ENCODE data around the gene TDRD9. TPM values are rescaled to one million over a fixed set of nuclear protein-coding genes. Genes with fewer than 3 reads are reported as not detected.

TDRD9 gene
- total and polyA plus RNA-seq, 2 of the 4 experiments (the other 2 are of a cell fraction), result 0.07 to 0.18 TPM

DNA sequence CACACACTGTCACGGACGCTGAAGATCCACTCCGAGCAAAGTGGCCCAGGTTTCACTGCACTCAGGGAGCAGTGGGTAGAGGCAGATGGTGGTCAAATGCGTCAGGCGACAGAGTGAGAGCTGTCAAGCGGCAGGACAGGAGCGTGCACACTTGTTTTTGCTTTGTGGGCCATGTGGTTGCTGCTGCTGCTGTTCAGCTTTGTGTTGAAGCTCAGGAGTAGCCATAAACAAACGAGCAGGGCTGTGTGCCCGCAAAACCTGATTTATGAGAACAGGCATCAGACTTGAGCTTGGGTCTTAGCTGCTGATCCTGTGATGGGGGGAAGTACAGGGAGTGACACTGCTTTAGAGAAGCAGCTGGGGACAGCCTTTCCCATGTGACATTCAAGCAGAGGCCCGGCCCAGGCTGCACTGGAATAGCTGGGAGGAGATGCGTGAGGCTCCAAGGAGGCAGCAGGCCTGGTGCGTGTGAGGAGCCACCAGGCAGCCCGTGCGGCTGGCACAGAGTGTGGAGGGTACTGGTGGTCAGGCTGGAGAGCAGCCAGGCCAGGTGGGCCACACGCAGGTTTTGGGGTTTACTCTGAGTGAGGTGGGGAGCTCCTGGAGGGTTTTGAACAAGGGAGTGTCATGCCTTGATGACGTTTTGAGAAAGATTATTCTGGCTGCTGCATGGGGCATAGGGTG lies 126.1 kb downstream of the TDRD9 start:
- TF ChIP-seq RCOR1 (IDR thresholded peaks at IDR 0.05; ENCODE audit: insufficient replicate concordance, low read length) (no peak), CEBPB (IDR thresholded peaks at IDR 0.05; ENCODE audit: low read depth, low read length) (no peak), POLR2A (IDR thresholded peaks at IDR 0.05; ENCODE audit: low read depth, low read length) (no peak), SMC3 (IDR thresholded peaks at IDR 0.05; ENCODE audit: low read depth, low read length) (no peak), MAFK (IDR thresholded peaks at IDR 0.05; ENCODE audit: low read depth, low read length) (no peak)
- Histone ChIP-seq H3K9me1 (ENCODE audit: insufficient read depth, low read length) (no peaks in the 10 kb centered on the region), H3K56ac (ENCODE audit: extremely low read depth, insufficient read depth, low read length) (no peak overlapping the region), H3K9me3 (ENCODE audit: control insufficient read depth, insufficient read depth, low read length) (no peaks in the 10 kb centered on the region), H4K20me1 (ENCODE audit: insufficient read depth, low read length) (no peaks in the 10 kb centered on the region), H3K14ac (replicated peaks; ENCODE audit: low read depth, low read length) (no peak overlapping the region), H3K4me2 (ENCODE audit: low read depth, low read length) (no peak overlapping the region), H2AK5ac (ENCODE audit: low read depth, low read length) (no peak overlapping the region), H3K4me1 (ENCODE audit: control insufficient read depth, insufficient read depth, low read length) (no peaks in the 10 kb centered on the region), H3K27me3 (ENCODE audit: control insufficient read depth, insufficient read depth, low read length) (no peaks in the 10 kb centered on the region; the same call in 1 of the 2 replicates), H3K27ac (ENCODE audit: insufficient read depth, low read length) (no peak overlapping the region), H3K4ac (ENCODE audit: low read depth, low read length) (no peak overlapping the region), H3K9ac (ENCODE audit: low read depth, low read length) (no peak overlapping the region), H3K36me3 (ENCODE audit: control insufficient read depth, insufficient read depth, low read length) (no peaks in the 10 kb centered on the region), H3K18ac (ENCODE audit: low read depth, low read length) (no peak overlapping the region), H2AFZ (replicated peaks; ENCODE audit: low read length, poor library complexity) (no peak overlapping the region), H4K8ac (ENCODE audit: low read depth in 2 of 2, low read length in 2 of 2) (no peak overlapping the region), H3K79me1 (ENCODE audit: low read depth in 1 of 2, low read length in 2 of 2) (no peaks in the 10 kb centered on the region), H2BK120ac (ENCODE audit: low read depth, low read length) (no peak overlapping the region), H2BK20ac (ENCODE audit: low read depth, low read length) (no peak overlapping the region), H2AK9ac (replicated peaks; ENCODE audit: low read depth, low read length, poor library complexity) (no peak overlapping the region), H2BK5ac (ENCODE audit: low read depth, low read length, poor library complexity, severe bottlenecking) (no peak overlapping the region), H3K23ac (ENCODE audit: low read depth, low read length) (no peak overlapping the region), H4K91ac (ENCODE audit: insufficient read depth, low read depth, low read length) (no peak overlapping the region), H3K4me3 (ENCODE audit: insufficient read depth, low read depth, low read length) (no peak overlapping the region), H2BK15ac (ENCODE audit: low read depth, low read length) (no peak overlapping the region), H4K5ac (ENCODE audit: low read depth, low read length) (no peak overlapping the region)
- dilution Hi-C loops (cut with HindIII; ENCODE audit: low sequenced_read_pairs, unreplicated experiment), result no loop called here
- ChIA-PET POLR2A (ENCODE audit: unreplicated experiment) (no interaction called here), CTCF (no interaction called here)
- BruUV-seq (replicated peaks), result no TSS peak
- WGBS, 2 experiments (ENCODE audit: extremely low coverage in 2 of 2, insufficient read length in 1 of 2), result 60% methylated on average over 4 of the region's 16 CpGs; no CpG with 5 or more reads in 1 of the 2 experiments
- intact Hi-C loops (cut with micrococcal nuclease), result no loop called here
- DNase-seq (no peak), ATAC-seq (ENCODE audit: low read depth) (no peak)
- in situ Hi-C loops (cut with MboI; ENCODE audit: low sequenced_read_pairs), result no loop called here

All from IMR-90 (cell line).